Muscle layer of duodenum (tissue), 2 donors: ENCODE measurements around the gene BAMBI.

Source experiments
- H3K27ac ChIP-seq: one replicate; pipeline ENCODE4 v1.7.0; 2013; ENCODE audit warnings: mild to moderate bottlenecking, low read length
- H3K27me3 ChIP-seq: one replicate; pipeline ENCODE4 v1.7.0; 2013; ENCODE audit warnings: low read depth, mild to moderate bottlenecking, control low read depth, low read length
- H3K36me3 ChIP-seq, 2 donors: one replicate each; pipeline ENCODE4 v1.7.0; 2013; ENCODE audit warnings: low read length in 2 of 2, control low read depth in 1 of 2, mild to moderate bottlenecking in 1 of 2; ENCODE audit not compliant: insufficient read depth in 2 of 2, control insufficient read depth in 1 of 2
- H3K4me1 ChIP-seq, 2 donors: one replicate each; pipeline ENCODE4 v1.7.0; 2013; ENCODE audit warnings: low read length in 2 of 2, mild to moderate bottlenecking in 2 of 2, control low read depth in 1 of 2, moderate library complexity in 1 of 2; ENCODE audit not compliant: insufficient read depth in 2 of 2, control insufficient read depth in 1 of 2
- H3K4me3 ChIP-seq, 2 donors: one replicate each; pipeline ENCODE4 v1.7.0; 2013; ENCODE audit warnings: low read length in 2 of 2, low read depth in 1 of 2, mild to moderate bottlenecking in 1 of 2
- H3K9me3 ChIP-seq, 2 donors: one replicate each; pipeline ENCODE4 v1.7.0; 2013; ENCODE audit warnings: low read length in 2 of 2, control low read depth in 1 of 2, mild to moderate bottlenecking in 1 of 2; ENCODE audit not compliant: control insufficient read depth in 1 of 2
- donor health status: healthy.

Gene BAMBI

GRCh38 chr10:28677888-28678686 is 766 bp downstream of the BAMBI start:
- H3K4me1 ChIP-seq: peaks cover 0 to 29% of the 10 kb centered on the region in 2 donors
- H3K9me3 ChIP-seq: no peaks in the 10 kb centered on the region
- H3K27ac ChIP-seq: no peak overlapping the region
- peaks cover 16% of the 10 kb centered on the region for H3K27me3 ChIP-seq
- peak overlapping the region; percentile 58 to 76 for H3K4me3 ChIP-seq
- no peaks in the 10 kb centered on the region for H3K36me3 ChIP-seq

GRCh38 chr10:28678687-28679457 is 1.6 kb downstream of the BAMBI start:
- Histone ChIP-seq H3K27me3 (peaks cover 16% of the 10 kb centered on the region), H3K27ac (no peak overlapping the region)

GRCh38 chr10:28679581-28680357 is 2.4 kb downstream of the BAMBI start:
- Histone ChIP-seq H3K27me3 (peaks cover 16% of the 10 kb centered on the region), H3K27ac (no peak overlapping the region), H3K36me3 (no peaks in the 10 kb centered on the region), H3K4me3 (peak overlapping the region; percentile 25 to 37), H3K4me1 (peaks cover 0 to 29% of the 10 kb centered on the region in 2 donors), H3K9me3 (no peaks in the 10 kb centered on the region)

More at GRCh38 chr10:28678687-28679457, 1.6 kb downstream of the BAMBI start:
- Histone ChIP-seq H3K4me1 (peaks cover 0 to 29% of the 10 kb centered on the region in 2 donors), H3K9me3 (no peaks in the 10 kb centered on the region), H3K4me3 (peak overlapping the region; percentile 58 to 76), H3K36me3 (no peaks in the 10 kb centered on the region)

- no peak overlapping the region for H3K27ac ChIP-seq
- peak overlapping the region; percentile 25 to 37 for H3K4me3 ChIP-seq
- no peaks in the 10 kb centered on the region for H3K36me3 ChIP-seq
Measured at GRCh38 chr10:28680358-28680752, 3.0 kb downstream of the BAMBI start.

GRCh38 chr10:28681291-28681763 is 4.0 kb downstream of the BAMBI start:
- no peak overlapping the region for H3K27ac ChIP-seq
- H3K36me3 ChIP-seq: no peaks in the 10 kb centered on the region
- no peak overlapping the region for H3K4me3 ChIP-seq
- H3K27me3 ChIP-seq: peaks cover 13% of the 10 kb centered on the region
- peaks cover 0 to 29% of the 10 kb centered on the region in 2 donors for H3K4me1 ChIP-seq
- H3K9me3 ChIP-seq: no peaks in the 10 kb centered on the region

More at GRCh38 chr10:28680358-28680752, 3.0 kb downstream of the BAMBI start:
- Histone ChIP-seq H3K27me3 (peaks cover 16% of the 10 kb centered on the region), H3K9me3 (no peaks in the 10 kb centered on the region), H3K4me1 (peaks cover 0 to 29% of the 10 kb centered on the region in 2 donors)

- Histone ChIP-seq H3K9me3 (no peaks in the 10 kb centered on the region), H3K27me3 (peaks cover 11% of the 10 kb centered on the region), H3K27ac (no peak overlapping the region), H3K4me1 (peaks cover 0 to 22% of the 10 kb centered on the region in 2 donors), H3K36me3 (no peaks in the 10 kb centered on the region), H3K4me3 (no peak overlapping the region)
Measured at GRCh38 chr10:28681928-28682750, 4.8 kb downstream of the BAMBI start.

- Histone ChIP-seq H3K4me1 (peaks cover 0 to 6% of the 10 kb centered on the region in 2 donors), H3K36me3 (no peaks in the 10 kb centered on the region), H3K27ac (no peak overlapping the region), H3K4me3 (no peak overlapping the region), H3K9me3 (no peaks in the 10 kb centered on the region), H3K27me3 (peaks cover under 1% of the 10 kb centered on the region)
Measured at GRCh38 chr10:28684157-28684985, 7.0 kb downstream of the BAMBI start.

GRCh38 chr10:28684986-28685580 is 7.8 kb downstream of the BAMBI start:
- Histone ChIP-seq H3K27ac (no peak overlapping the region), H3K36me3 (no peaks in the 10 kb centered on the region), H3K4me1 (no peaks in the 10 kb centered on the region), H3K27me3 (no peaks in the 10 kb centered on the region), H3K9me3 (no peaks in the 10 kb centered on the region), H3K4me3 (no peak overlapping the region)

GRCh38 chr10:28685717-28686116 is 8.4 kb downstream of the BAMBI start:
- no peaks in the 10 kb centered on the region for H3K4me1 ChIP-seq
- H3K9me3 ChIP-seq: no peaks in the 10 kb centered on the region
- H3K4me3 ChIP-seq: no peak overlapping the region
- H3K27ac ChIP-seq: no peak overlapping the region
- no peaks in the 10 kb centered on the region for H3K27me3 ChIP-seq
- no peaks in the 10 kb centered on the region for H3K36me3 ChIP-seq
